ENCODE data around the gene PI3. TPM values are rescaled to one million over a fixed set of nuclear protein-coding genes. Genes with fewer than 3 reads are reported as not detected.
A peak's percentile ranks its signal among the peaks of the same experiment; 100 is the strongest.

PI3 gene
- total and polyA plus RNA-seq, 2 of the 8 experiments (the other 6 are each of a cell fraction or from before 2014, with no cell fraction given): not detected

DNA sequence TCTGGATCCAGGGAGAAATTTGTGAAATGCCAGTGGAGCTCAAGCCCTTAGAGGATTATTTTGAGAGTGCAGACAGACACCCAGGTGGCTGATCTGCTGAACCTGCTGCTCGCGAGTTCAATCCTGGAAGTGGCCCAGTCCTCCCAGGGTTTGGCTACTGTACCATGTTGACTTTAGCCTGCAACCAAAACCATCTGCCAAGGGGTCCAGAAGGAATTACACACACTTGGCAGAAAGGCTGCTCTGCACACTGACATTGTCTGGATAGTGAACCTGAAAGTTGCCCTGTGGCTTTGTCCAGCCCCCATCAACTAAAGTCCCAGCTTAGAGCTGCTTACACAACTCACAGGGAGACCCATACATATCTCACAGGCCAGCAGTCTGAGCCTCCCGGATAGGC, 21.6 kb upstream of the PI3 start:
- Histone ChIP-seq H2BK15ac (ENCODE audit: low read length) (no peak overlapping the region), H2BK5ac (ENCODE audit: low read depth, low read length) (no peak overlapping the region), H3K9ac (replicated peaks in 1 of 4; ENCODE audit: extremely low read depth in 1 of 4, low read depth in 3 of 4, low read length in 3 of 4) (0 out of 7 replicates have a peak overlapping the region, but pooled peaks of 1 of the 4 experiments have one; percentile 10), H3K23me2 (ENCODE audit: low read depth, low read length) (no peaks in the 10 kb centered on the region), H3K79me1 (ENCODE audit: low read depth, low read length) (no peaks in the 10 kb centered on the region), H2AK5ac (ENCODE audit: low read depth, low read length) (no peak overlapping the region), H3K79me2 (ENCODE audit: control insufficient read depth in 1 of 2, insufficient read depth in 2 of 2, low read length in 2 of 2) (no peaks in the 10 kb centered on the region), H3K4me3 (ENCODE audit: extremely low read depth in 1 of 4, insufficient read depth in 2 of 4, low read depth in 3 of 4, low read length in 4 of 4) (no peak overlapping the region), H3K9me3 (ENCODE audit: insufficient read depth in 2 of 2, low read depth in 1 of 2, low read length in 1 of 2) (no peaks in the 10 kb centered on the region), H3K18ac (ENCODE audit: extremely low read depth, low read length) (no peak overlapping the region), H3K4ac (replicated peaks; ENCODE audit: insufficient read length, low read depth, low read length) (no peak overlapping the region), H3K27ac (ENCODE audit: low read depth, low read length) (no peak overlapping the region), H4K5ac (ENCODE audit: insufficient read length, low read depth, low read length) (no peak overlapping the region), H3K27me3 (replicated peaks in 1 of 4; ENCODE audit: control insufficient read depth in 3 of 4, extremely low read depth in 1 of 4, insufficient read depth in 3 of 4, low read length in 3 of 4) (peaks cover 0 to under 1% (median 0%) of the 10 kb centered on the region in 4 experiments; a peak in 1 of 7 replicates), H4K20me1 (replicated peaks in 1 of 2; ENCODE audit: control insufficient read depth in 1 of 2, insufficient read depth in 2 of 2, low read length in 2 of 2) (no peaks in the 10 kb centered on the region), H2BK20ac (ENCODE audit: low read length) (no peak overlapping the region), H3K56ac (replicated peaks; ENCODE audit: insufficient read length, low read depth, low read length) (no peak overlapping the region), H4K91ac (replicated peaks; ENCODE audit: insufficient read length, low read length) (no peak overlapping the region), H2BK12ac (ENCODE audit: low read depth, low read length) (no peak overlapping the region), H3K4me2 (ENCODE audit: insufficient read depth in 1 of 2, low read depth in 2 of 2, low read length in 2 of 2) (no peak overlapping the region), H3K23ac (ENCODE audit: insufficient read length) (no peak overlapping the region), H3K36me3 (ENCODE audit: control insufficient read depth in 2 of 4, insufficient read depth in 4 of 4, low read length in 3 of 4) (no peaks in the 10 kb centered on the region), H3K4me1 (replicated peaks in 1 of 4; ENCODE audit: control insufficient read depth in 3 of 4, insufficient read depth in 4 of 4, low read length in 3 of 4) (no peaks in the 10 kb centered on the region), H4K8ac (ENCODE audit: extremely low read depth, insufficient read depth, low read length) (no peak overlapping the region), H2AFZ (ENCODE audit: low read length) (no peak overlapping the region), H2BK120ac (replicated peaks; ENCODE audit: low read depth, low read length) (no peak overlapping the region), H3K14ac (ENCODE audit: insufficient read length) (no peak overlapping the region)
- FAIRE-seq (no peak), DNase-seq (ENCODE audit: low read depth in 1 of 2, low spot score in 2 of 2) (no peak)
- POLR2A ChIA-PET (ENCODE audit: partially characterized antibody): no interaction called here
- TF ChIP-seq SIX5 (IDR thresholded peaks at IDR 0.05; ENCODE audit: low read depth, low read length): no peak
- TF ChIP-seq SP1 (IDR thresholded peaks at IDR 0.05; ENCODE audit: low read depth, low read length): no peak
- TF ChIP-seq KDM1A (IDR thresholded peaks at IDR 0.05; ENCODE audit: borderline replicate concordance, low read length): no peak
- TF ChIP-seq, protein P1, sequence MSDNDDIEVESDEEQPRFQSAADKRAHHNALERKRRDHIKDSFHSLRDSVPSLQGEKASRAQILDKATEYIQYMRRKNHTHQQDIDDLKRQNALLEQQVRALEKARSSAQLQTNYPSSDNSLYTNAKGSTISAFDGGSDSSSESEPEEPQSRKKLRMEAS (IDR thresholded peaks at IDR 0.05): no peak
- no peak for TF ChIP-seq TCF12 (IDR thresholded peaks at IDR 0.05; ENCODE audit: low read depth, low read length)
- no peak for TF ChIP-seq JUND (IDR thresholded peaks at IDR 0.05; ENCODE audit: low read length)
- no peak for TF ChIP-seq RBBP5 (IDR thresholded peaks at IDR 0.05; ENCODE audit: borderline replicate concordance, low read depth, low read length)
- TF ChIP-seq SIRT6 (IDR thresholded peaks at IDR 0.05; ENCODE audit: low read length): no peak
- no peak for TF ChIP-seq SP2 (IDR thresholded peaks at IDR 0.05; ENCODE audit: low read length)
- no peak for TF ChIP-seq BACH1 (IDR thresholded peaks at IDR 0.05; ENCODE audit: low read length)
- TF ChIP-seq CREB1 (IDR thresholded peaks at IDR 0.05): no peak
- TF ChIP-seq TEAD4 (IDR thresholded peaks at IDR 0.05; ENCODE audit: low read depth, low read length): no peak
- no peak for TF ChIP-seq TAF7 (optimal IDR thresholded peaks at IDR 0.05; ENCODE audit: borderline replicate concordance, low read depth, low read length)
- no peak for TF ChIP-seq POLR2A (IDR thresholded peaks at IDR 0.05; ENCODE audit: control extremely low read depth in 1 of 2, low read depth in 2 of 2, low read length in 2 of 2)
- no peak for TF ChIP-seq ZNF274 (IDR thresholded peaks at IDR 0.05; ENCODE audit: borderline replicate concordance, extremely low read depth, low read length)
- 100% methylated on average over 3 of the region's 3 CpGs; no CpG with 5 or more reads in 1 of the 2 experiments for WGBS, 2 experiments (ENCODE audit: extremely low coverage in 1 of 2, insufficient coverage in 1 of 2, insufficient read length in 1 of 2, insufficient replicate concordance in 2 of 2, low coverage in 1 of 2, low lambda C conversion rate in 2 of 2, missing lambda C conversion rate in 1 of 2)
- CTCF ChIA-PET (ENCODE audit: partially characterized antibody): interaction anchor here (0.7 to 2.5 kb wide), 4 partner anchors 14 to 933 kb away, joined by 3 to 17 read pairs (median 4); no protein-coding TSS in a partner anchor
